NB4 (cell line): ENCODE measurements around the gene HNRNPAB.

ENCODE experiments used
- POLR2A ChIP-seq: IDR thresholded peaks from 2 replicates; pipeline ENCODE4 v1.6.1; 2011; ENCODE audit warnings: mild to moderate bottlenecking; ENCODE audit not compliant: insufficient read length; ENCODE audit errors: extremely low read depth
- TF ChIP-seq, protein P1 (sequence below): IDR thresholded peaks from one replicate; pipeline ENCODE4 v1.5.1; 2012; ENCODE audit warnings: low read depth, low read length

DNA sequence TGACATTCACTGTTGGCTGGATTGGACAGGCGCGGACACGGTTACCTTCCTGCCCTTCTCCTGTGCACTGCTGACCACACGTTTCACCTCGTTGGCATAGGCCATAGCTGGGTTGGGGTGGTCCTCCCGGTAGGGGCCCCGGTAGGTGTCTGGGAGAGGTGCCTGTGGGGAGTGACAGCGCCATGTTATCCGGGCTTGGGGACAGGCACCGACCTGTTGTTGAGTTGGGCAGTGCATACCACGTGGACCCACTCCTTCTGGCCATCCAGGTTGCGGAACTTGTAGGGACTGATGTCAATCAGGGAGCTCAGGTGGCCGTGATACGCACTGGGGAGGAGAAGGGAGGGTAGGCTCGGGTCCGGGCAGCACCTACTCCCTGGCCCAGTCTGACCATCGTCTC, 20.1 kb downstream of the HNRNPAB start:
- TF ChIP-seq, protein P1, sequence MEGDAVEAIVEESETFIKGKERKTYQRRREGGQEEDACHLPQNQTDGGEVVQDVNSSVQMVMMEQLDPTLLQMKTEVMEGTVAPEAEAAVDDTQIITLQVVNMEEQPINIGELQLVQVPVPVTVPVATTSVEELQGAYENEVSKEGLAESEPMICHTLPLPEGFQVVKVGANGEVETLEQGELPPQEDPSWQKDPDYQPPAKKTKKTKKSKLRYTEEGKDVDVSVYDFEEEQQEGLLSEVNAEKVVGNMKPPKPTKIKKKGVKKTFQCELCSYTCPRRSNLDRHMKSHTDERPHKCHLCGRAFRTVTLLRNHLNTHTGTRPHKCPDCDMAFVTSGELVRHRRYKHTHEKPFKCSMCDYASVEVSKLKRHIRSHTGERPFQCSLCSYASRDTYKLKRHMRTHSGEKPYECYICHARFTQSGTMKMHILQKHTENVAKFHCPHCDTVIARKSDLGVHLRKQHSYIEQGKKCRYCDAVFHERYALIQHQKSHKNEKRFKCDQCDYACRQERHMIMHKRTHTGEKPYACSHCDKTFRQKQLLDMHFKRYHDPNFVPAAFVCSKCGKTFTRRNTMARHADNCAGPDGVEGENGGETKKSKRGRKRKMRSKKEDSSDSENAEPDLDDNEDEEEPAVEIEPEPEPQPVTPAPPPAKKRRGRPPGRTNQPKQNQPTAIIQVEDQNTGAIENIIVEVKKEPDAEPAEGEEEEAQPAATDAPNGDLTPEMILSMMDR = no peak
- no peak for TF ChIP-seq POLR2A
